Common myeloid progenitor, CD34-positive (primary cell): Measurements from ENCODE around the gene ISX.

Experiments used
- CTCF ChIA-PET: fragments of 350-600 bp; sonication (Branson Sonifier 250); formaldehyde crosslinking; loops from one replicate; lab custom pipeline; 2021; ENCODE audit warnings: antibody characterized with exemption; lab: Charles Lee
- POLR2A ChIA-PET: fragments of 350-600 bp; sonication (Branson Sonifier 250); formaldehyde crosslinking; loops from one replicate; lab custom pipeline; 2021; ENCODE audit warnings: antibody characterized with exemption; lab: Charles Lee
- DNase-seq, 3 donors: peaks; one replicate each; pipeline versions ENCODE4 v3.0.0 to v3.0.0-alpha.2; 2013
- H3K27ac ChIP-seq, 2 experiments: 1 replicate in 1 of 2; 2 replicates in 1 of 2; pipeline ENCODE4 v1.7.0; 2013; ENCODE audit warnings: inconsistent platforms in 2 of 2, low read length in 2 of 2, mild to moderate bottlenecking in 2 of 2, low read depth in 1 of 2, moderate library complexity in 1 of 2; ENCODE audit not compliant: severe bottlenecking in 2 of 2, insufficient read depth in 1 of 2, poor library complexity in 1 of 2
- H3K27me3 ChIP-seq, 5 experiments: replicated peaks in 2 of 5; 1 replicate in 3 of 5; 2 replicates in 2 of 5; pipeline versions ENCODE4 v1.6.1 to v1.7.0; 2013; ENCODE audit warnings: low read length in 4 of 5, mild to moderate bottlenecking in 2 of 5, moderate library complexity in 2 of 5, inconsistent platforms in 1 of 5; ENCODE audit not compliant: insufficient read depth in 5 of 5, control insufficient read depth in 4 of 5
- H3K36me3 ChIP-seq, 4 experiments: 1 replicate in 2 of 4; 2 replicates in 2 of 4; pipeline versions ENCODE4 v1.6.1 to v1.7.0; 2013; ENCODE audit warnings: low read length in 3 of 4, control low read depth in 1 of 4, mild to moderate bottlenecking in 1 of 4; ENCODE audit not compliant: control insufficient read depth in 4 of 4, insufficient read depth in 4 of 4
- H3K4me1 ChIP-seq, 4 experiments: 1 replicate in 3 of 4; 2 replicates in 1 of 4; pipeline versions ENCODE4 v1.6.1 to v1.7.1; 2013; ENCODE audit warnings: low read length in 3 of 4, mild to moderate bottlenecking in 3 of 4, control low read depth in 1 of 4, inconsistent platforms in 1 of 4, moderate library complexity in 1 of 4; ENCODE audit not compliant: control insufficient read depth in 4 of 4, insufficient read depth in 4 of 4; ENCODE audit errors: control extremely low read depth in 1 of 4
- H3K4me3 ChIP-seq, 7 experiments: 1 replicate in 4 of 7; 2 replicates in 3 of 7; pipeline versions ENCODE4 v1.5.1 to v1.7.0; 2013; ENCODE audit warnings: mild to moderate bottlenecking in 7 of 7, low read length in 6 of 7, moderate library complexity in 6 of 7, inconsistent platforms in 2 of 7, low read depth in 2 of 7, control low read depth in 1 of 7; ENCODE audit not compliant: insufficient read depth in 4 of 7, control insufficient read depth in 1 of 7; ENCODE audit errors: extremely low read depth in 1 of 7
- H3K9me3 ChIP-seq, 5 experiments: 1 replicate in 4 of 5; 2 replicates in 1 of 5; pipeline versions ENCODE4 v1.6.1 to v1.7.1; 2013; ENCODE audit warnings: low read length in 4 of 5, mild to moderate bottlenecking in 2 of 5, inconsistent platforms in 1 of 5, low read depth in 1 of 5, moderate library complexity in 1 of 5; ENCODE audit not compliant: control insufficient read depth in 4 of 5, insufficient read depth in 2 of 5; ENCODE audit errors: control extremely low read depth in 1 of 5
- WGBS: methylation state at CpG from one replicate; pipeline ENCODE4 v1.1.5; 2013; ENCODE audit not compliant: insufficient coverage; 5-methylcytosine and 5-hydroxymethylcytosine counted together

ISX gene

DNA sequence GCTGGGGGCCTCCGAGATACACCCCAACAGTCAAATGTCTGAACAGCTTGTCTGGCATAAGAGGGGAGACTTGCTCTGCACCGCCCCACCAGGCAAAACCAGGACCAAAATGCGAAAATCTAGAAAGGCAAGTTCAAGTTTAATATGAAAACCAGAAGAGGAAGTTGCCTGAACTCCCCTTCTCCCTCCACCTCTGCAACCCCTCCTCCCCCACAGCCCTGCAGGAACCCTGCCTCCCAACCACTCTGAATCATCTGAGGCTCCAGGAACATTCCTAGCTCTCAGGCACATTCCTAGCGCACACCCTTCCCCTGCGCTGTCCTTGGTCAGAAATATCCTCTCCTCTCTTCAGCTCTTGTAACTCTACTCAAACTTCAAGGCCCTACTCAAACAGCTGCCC lies 36.7 kb downstream of the ISX start:
- POLR2A ChIA-PET: no interaction called here
- CTCF ChIA-PET: no interaction called here
- WGBS: 76% methylated on average over 3 of the region's 5 CpGs

DNA sequence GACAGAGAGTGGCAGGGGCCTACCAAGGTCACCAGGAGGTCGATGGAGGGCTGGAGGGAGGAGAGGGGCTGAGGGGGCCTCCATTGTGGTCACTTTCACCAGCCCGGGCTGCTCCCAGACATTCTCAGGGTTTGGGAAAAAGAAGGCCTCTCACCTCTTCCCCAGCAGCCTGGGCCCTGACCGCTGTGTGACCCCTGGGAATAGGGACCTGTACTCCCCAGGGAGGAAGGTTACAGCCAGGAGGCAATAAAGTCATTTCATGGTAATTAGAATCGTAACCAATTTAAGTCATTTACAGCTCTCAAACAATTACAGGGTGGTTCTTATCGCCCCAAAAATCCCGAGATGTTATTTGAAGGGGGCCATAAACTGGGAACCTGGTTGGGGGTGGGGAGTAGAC lies 37.8 kb downstream of the ISX start:
- H3K27ac ChIP-seq: no peak overlapping the region
- H3K9me3 ChIP-seq: peaks cover 0 to 11% (median 3%) of the 10 kb centered on the region in 5 experiments
- peaks cover 0 to 6% (median 0%) of the 10 kb centered on the region in 5 experiments for H3K27me3 ChIP-seq
- CTCF ChIA-PET: no interaction called here
- no peak overlapping the region for H3K4me3 ChIP-seq
- POLR2A ChIA-PET: no interaction called here
- no peak for DNase-seq
- 70% methylated on average over 3 of the region's 6 CpGs for WGBS
- H3K4me1 ChIP-seq: peaks cover 0 to 5% (median 0%) of the 10 kb centered on the region in 4 experiments
- H3K36me3 ChIP-seq: no peaks in the 10 kb centered on the region

More for the DNA sequence above, 36.7 kb downstream of the ISX start:
- peaks cover 0 to 2% (median 0%) of the 10 kb centered on the region in 5 experiments for H3K9me3 ChIP-seq
- no peak overlapping the region for H3K4me3 ChIP-seq
- H3K4me1 ChIP-seq: peaks cover 0 to 5% (median 0%) of the 10 kb centered on the region in 4 experiments
- DNase-seq: peak in 2 of 3 donors; percentile 17 to 32
- H3K27me3 ChIP-seq: peaks cover 0 to 6% (median 0%) of the 10 kb centered on the region in 5 experiments
- H3K27ac ChIP-seq: no peak overlapping the region
- H3K36me3 ChIP-seq: no peaks in the 10 kb centered on the region

DNA sequence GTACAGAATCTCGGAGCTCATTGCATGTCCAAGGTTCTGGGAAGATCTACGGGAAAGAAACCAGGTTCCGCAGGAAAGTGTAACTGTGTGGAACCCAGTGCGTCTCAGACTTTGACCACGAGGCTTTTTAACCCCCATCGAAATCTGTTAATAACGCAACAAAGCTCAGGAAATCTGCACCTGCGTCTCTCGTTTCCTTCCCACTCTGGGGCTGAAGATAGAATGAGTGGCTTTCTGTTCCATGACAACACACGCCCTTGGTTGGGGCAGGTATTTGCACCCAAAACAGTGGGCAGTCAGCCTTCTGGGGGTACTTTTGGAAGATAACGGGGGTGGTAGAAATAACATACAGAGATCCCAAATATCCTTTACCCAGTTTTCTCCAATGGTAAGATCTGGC lies 38.5 kb downstream of the ISX start:
- CTCF ChIA-PET: no interaction called here
- H3K27ac ChIP-seq: no peak overlapping the region
- no peak overlapping the region for H3K4me3 ChIP-seq
- POLR2A ChIA-PET: no interaction called here
- peaks cover 0 to 13% (median 3%) of the 10 kb centered on the region in 5 experiments for H3K9me3 ChIP-seq
- no peaks in the 10 kb centered on the region for H3K36me3 ChIP-seq
- 37% methylated on average over 9 of the region's 11 CpGs for WGBS
- DNase-seq: no peak
- H3K4me1 ChIP-seq: peaks cover 0 to 5% (median 0%) of the 10 kb centered on the region in 4 experiments
- peaks cover 0 to 6% (median 0%) of the 10 kb centered on the region in 5 experiments for H3K27me3 ChIP-seq

DNA sequence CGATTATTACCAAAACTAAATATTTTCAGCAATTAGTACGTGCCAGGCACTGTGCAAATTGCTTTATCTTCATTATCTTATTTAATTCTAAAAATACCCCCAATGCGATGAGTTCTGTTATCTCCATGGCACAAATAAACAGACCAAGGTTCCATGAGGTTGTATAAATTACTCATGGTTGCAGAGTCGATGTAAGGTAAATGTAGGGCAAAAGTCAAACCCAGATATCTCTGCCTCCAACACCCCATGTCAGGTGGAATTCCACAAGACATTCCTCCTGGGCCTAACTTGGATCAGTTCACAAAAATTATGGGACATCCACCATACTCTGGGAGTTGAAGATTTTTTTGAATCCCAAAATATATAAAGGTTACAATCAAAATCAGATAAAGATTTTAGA lies 43.7 kb downstream of the ISX start:
- ChIA-PET CTCF (no interaction called here), POLR2A (no interaction called here)
- Histone ChIP-seq H3K36me3 (no peaks in the 10 kb centered on the region), H3K27ac (no peak overlapping the region), H3K9me3 (peaks cover 0 to 13% (median 3%) of the 10 kb centered on the region in 5 experiments), H3K27me3 (peaks cover 0 to 2% (median 0%) of the 10 kb centered on the region in 5 experiments), H3K4me1 (no peaks in the 10 kb centered on the region), H3K4me3 (no peak overlapping the region)
- DNase-seq: no peak
- WGBS: 0% methylated on average over 2 of the region's 4 CpGs

DNA sequence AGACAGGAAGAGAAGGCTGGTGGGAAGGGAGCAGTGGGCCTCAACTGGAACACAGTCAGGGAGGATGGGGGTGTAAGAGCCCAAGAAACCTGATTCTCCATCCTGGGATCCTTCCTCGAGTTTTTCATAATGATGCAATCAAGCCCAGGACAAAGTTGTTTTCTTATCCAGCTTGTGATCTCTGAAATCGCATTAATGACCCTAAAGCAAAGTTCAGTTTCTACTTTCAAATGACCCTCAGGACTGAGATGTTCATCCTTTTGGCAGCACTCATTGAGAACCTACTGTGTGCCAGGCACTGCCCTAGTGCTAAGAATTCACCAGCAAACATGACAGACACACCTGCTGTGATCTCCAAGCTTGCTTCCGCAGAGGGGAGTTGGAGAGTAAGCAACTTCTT lies 45.3 kb downstream of the ISX start:
- H3K9me3 ChIP-seq: peaks cover 0 to 13% (median 3%) of the 10 kb centered on the region in 5 experiments
- H3K4me3 ChIP-seq: no peak overlapping the region
- CTCF ChIA-PET: no interaction called here
- WGBS: 81% methylated on average over 3 of the region's 3 CpGs
- H3K4me1 ChIP-seq: no peaks in the 10 kb centered on the region
- no peak overlapping the region for H3K27ac ChIP-seq
- POLR2A ChIA-PET: no interaction called here
- no peak for DNase-seq
- H3K27me3 ChIP-seq: no peaks in the 10 kb centered on the region
- H3K36me3 ChIP-seq: no peaks in the 10 kb centered on the region

DNA sequence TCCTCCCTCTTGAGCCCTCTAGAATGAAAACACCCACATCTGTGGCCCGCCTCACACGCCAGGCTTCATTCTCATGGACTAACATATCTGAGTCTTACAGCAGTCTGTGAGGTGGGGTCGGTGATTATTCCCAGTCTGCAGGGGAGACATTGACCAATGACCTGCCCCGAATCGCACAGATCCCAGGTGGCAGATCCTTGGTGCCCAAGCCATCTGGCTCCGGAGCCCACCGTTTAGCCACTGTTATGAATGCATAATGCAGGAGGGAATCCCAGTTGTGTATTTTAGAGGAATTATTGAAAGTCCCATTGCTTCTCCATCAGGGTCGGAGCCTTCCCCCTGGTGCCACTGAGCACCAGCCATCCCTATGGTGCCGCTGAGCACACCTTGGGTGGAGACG lies 47.4 kb downstream of the ISX start:
- H3K4me3 ChIP-seq: no peak overlapping the region
- POLR2A ChIA-PET: no interaction called here
- no peaks in the 10 kb centered on the region for H3K36me3 ChIP-seq
- H3K27ac ChIP-seq: no peak overlapping the region
- no peaks in the 10 kb centered on the region for H3K4me1 ChIP-seq
- CTCF ChIA-PET: no interaction called here
- H3K27me3 ChIP-seq: no peaks in the 10 kb centered on the region
- DNase-seq: no peak
- peaks cover 0 to 6% (median under 1%) of the 10 kb centered on the region in 5 experiments for H3K9me3 ChIP-seq
- WGBS: 93% methylated on average over 10 of the region's 10 CpGs

DNA sequence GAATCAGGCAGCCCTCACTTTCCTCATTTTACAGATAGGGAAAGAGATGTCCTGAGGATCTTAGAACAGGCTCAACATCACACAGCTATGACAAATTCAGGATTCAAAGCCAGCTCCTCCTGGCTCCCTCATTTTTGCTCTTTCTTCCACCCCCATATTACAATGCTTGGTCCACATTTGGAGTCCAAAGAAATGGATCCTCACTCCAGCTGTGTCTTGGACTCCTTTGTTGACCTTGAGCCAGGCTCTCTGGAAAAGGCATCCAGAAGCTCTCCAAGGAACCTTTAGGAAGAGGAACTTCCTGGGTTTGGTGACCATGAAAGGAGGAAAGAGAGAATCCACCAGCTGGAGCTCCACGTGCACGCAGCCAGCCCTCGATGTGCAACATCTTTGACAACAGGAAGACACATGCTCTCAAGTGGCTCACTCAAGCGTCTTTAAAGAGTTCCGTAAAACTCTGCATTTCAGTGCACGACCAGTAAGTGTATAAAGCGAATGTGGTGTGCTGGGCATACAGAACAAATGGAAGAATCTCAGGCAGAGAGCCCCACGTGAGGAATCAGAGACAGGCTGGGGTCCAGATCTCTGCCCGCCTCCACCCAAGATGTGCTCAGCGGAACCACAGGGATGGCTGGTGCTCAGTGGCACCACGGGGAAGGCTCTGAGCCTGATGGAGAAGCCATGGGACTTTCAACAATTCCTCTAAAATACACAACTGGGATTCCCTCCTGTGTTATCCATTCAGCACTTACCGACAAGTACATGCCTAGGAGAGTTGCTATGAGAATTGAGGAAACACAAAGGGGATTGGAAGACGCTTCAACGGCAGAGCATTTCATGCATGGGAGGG lies 48.4 kb downstream of the ISX start:
- 84% methylated on average over 13 of the region's 14 CpGs for WGBS
- no peaks in the 10 kb centered on the region for H3K4me1 ChIP-seq
- no peaks in the 10 kb centered on the region for H3K27me3 ChIP-seq
- POLR2A ChIA-PET: no interaction called here
- H3K9me3 ChIP-seq: peaks cover 0 to under 1% (median 0%) of the 10 kb centered on the region in 5 experiments
- CTCF ChIA-PET: no interaction called here
- H3K27ac ChIP-seq: no peak overlapping the region
- no peaks in the 10 kb centered on the region for H3K36me3 ChIP-seq
- no peak overlapping the region for H3K4me3 ChIP-seq
- DNase-seq: no peak
